A549 (cell line): ENCODE data around the gene RNF166. TPM values are rescaled to one million over a fixed set of nuclear protein-coding genes. Genes with fewer than 3 reads are reported as not detected.

ENCODE experiments used
- ATAC-seq, 2 experiments: fragments of 200-7000 bp in 1 of 2; fragments of >200 bp in 1 of 2; cut with Nextera tagmentation in 1 of 2; cut with Tn5 transposase in 1 of 2; 3 replicates each; pipeline versions ENCODE4 v1.8.0 to v1.9.1; 2018 to 2020; ENCODE audit warnings: mild to moderate bottlenecking in 1 of 2, moderate library complexity in 1 of 2
- CTCF ChIA-PET: fragments of 300-600 bp; sonication (Branson Sonifier 250); formaldehyde crosslinking; extraction: SDS; loops from one replicate; lab custom pipeline; 2021; ENCODE audit warnings: antibody characterized with exemption, inconsistent platforms; lab: Yijun Ruan, JAX
- POLR2A ChIA-PET: fragments of 350-600 bp; formaldehyde crosslinking; extraction: SDS; loops from one replicate; lab custom pipeline; 2021; ENCODE audit warnings: antibody characterized with exemption, inconsistent platforms; lab: Yijun Ruan, JAX
- DNase-seq, 2 experiments: peaks; one replicate each; pipeline versions ENCODE4 v3.0.0 to v3.0.0-alpha.2; 2011 to 2016; ENCODE audit warnings: low read depth in 1 of 2, low spot score in 1 of 2
- FAIRE-seq: peaks from 2 replicates; lab custom pipeline; 2011; peaks lifted over from hg19 to GRCh38; lab: Jason Lieb, UNC
- H3K27ac ChIP-seq, 2 experiments: fragments of >200 bp; sonication (Bioruptor Twin); formaldehyde crosslinking; 3 replicates each; pipeline ENCODE4 v1.5.1; 2016 to 2017
- H3K4me1 ChIP-seq: fragments of >200 bp; sonication (Bioruptor Twin); formaldehyde crosslinking; 3 replicates; pipeline ENCODE4 v1.6.1; 2016
- H3K4me2 ChIP-seq: fragments of >200 bp; sonication (Bioruptor Twin); formaldehyde crosslinking; 3 replicates; pipeline ENCODE4 v1.6.1; 2016
- H3K4me3 ChIP-seq: fragments of >200 bp; sonication (Bioruptor Twin); formaldehyde crosslinking; 3 replicates; pipeline ENCODE4 v1.5.1; 2016
- H3K9me3 ChIP-seq: fragments of >200 bp; sonication (Bioruptor Twin); formaldehyde crosslinking; 3 replicates; pipeline ENCODE4 v1.6.1; 2016
- ATOH8 ChIP-seq: fragments of 250-450 bp; sonication (Bioruptor Pico); IDR thresholded peaks from 2 replicates; pipeline ENCODE4 v1.5.0; 2020; ENCODE audit warnings: low read depth, mild to moderate bottlenecking, moderate library complexity
- BCL3 ChIP-seq: fragments of >200 bp; sonication (Bioruptor Twin); formaldehyde crosslinking; IDR thresholded peaks from 3 replicates; pipeline ENCODE4 v1.6.1; 2016
- CBX2 ChIP-seq: fragments of 200-600 bp; sonication (generic); IDR thresholded peaks from 2 replicates; pipeline ENCODE4 v1.6.1; 2016; ENCODE audit warnings: low read depth, mild to moderate bottlenecking, borderline replicate concordance
- CBX8 ChIP-seq: fragments of 200-600 bp; sonication (generic); IDR thresholded peaks from 2 replicates; pipeline ENCODE4 v1.6.1; 2016
- CEBPB ChIP-seq, 2 experiments: fragments of >200 bp in 1 of 2; sonication (Bioruptor Twin) in 1 of 2; formaldehyde crosslinking in 1 of 2; IDR thresholded peaks; 2 replicates each; pipeline ENCODE4 v1.6.1; 2012 to 2016
- EHMT2 ChIP-seq: fragments of 200-600 bp; sonication (generic); IDR thresholded peaks from 2 replicates; pipeline ENCODE4 v1.6.1; 2016; ENCODE audit warnings: antibody characterized with exemption, low read depth, mild to moderate bottlenecking, moderate library complexity
- ELK1 ChIP-seq: fragments of 150-350 bp; IDR thresholded peaks from 2 replicates; pipeline ENCODE4 v1.6.1; 2014; ENCODE audit warnings: low read depth, mild to moderate bottlenecking, low read length
- ESRRA ChIP-seq: fragments of 150-350 bp; IDR thresholded peaks from 2 replicates; pipeline ENCODE4 v1.6.1; 2014; ENCODE audit warnings: mild to moderate bottlenecking, low read length, borderline replicate concordance
- FOSB ChIP-seq: fragments of 250-450 bp; sonication (Bioruptor Pico); IDR thresholded peaks from 2 replicates; pipeline ENCODE4 v1.5.0; 2020; ENCODE audit warnings: mild to moderate bottlenecking, moderate library complexity
- FOSL2 ChIP-seq, 2 experiments: fragments of 450-650 bp in 1 of 2; fragments of >200 bp in 1 of 2; sonication (Bioruptor Twin) in 1 of 2; formaldehyde crosslinking; IDR thresholded peaks; 2 replicates each; pipeline versions ENCODE4 v1.5.0 to v1.6.1; 2016 to 2020; ENCODE audit warnings: mild to moderate bottlenecking in 1 of 2, moderate library complexity in 1 of 2
- GATA3 ChIP-seq: IDR thresholded peaks from 2 replicates; pipeline ENCODE4 v1.6.1; 2012; ENCODE audit warnings: borderline replicate concordance
- HEYL ChIP-seq: fragments of 250-450 bp; sonication (Bioruptor Pico); IDR thresholded peaks from 2 replicates; pipeline ENCODE4 v1.8.0; 2021; ENCODE audit warnings: mild to moderate bottlenecking, moderate library complexity
- HOXB13 ChIP-seq: fragments of 250-450 bp; sonication (Bioruptor Pico); IDR thresholded peaks from 2 replicates; pipeline ENCODE4 v1.5.0; 2020; ENCODE audit warnings: low read depth, mild to moderate bottlenecking, moderate library complexity
- JUN ChIP-seq, 2 experiments: fragments of >200 bp; sonication (Bioruptor Twin); formaldehyde crosslinking; IDR thresholded peaks; 2 replicates in 1 of 2; 3 replicates in 1 of 2; pipeline ENCODE4 v1.6.1; 2016 to 2017
- KDM5A ChIP-seq: fragments of 200-600 bp; sonication (generic); IDR thresholded peaks from 2 replicates; pipeline ENCODE4 v1.6.1; 2016; ENCODE audit warnings: antibody characterized with exemption, mild to moderate bottlenecking
- NFE2L2 ChIP-seq: fragments of 150-350 bp; conservative IDR thresholded peaks from 2 replicates; pipeline ENCODE4 v1.6.1; 2014; ENCODE audit warnings: low read length
- NR3C1 ChIP-seq: fragments of >200 bp; sonication (Bioruptor Twin); formaldehyde crosslinking; IDR thresholded peaks from 3 replicates; pipeline ENCODE4 v1.6.1; 2017
- POLR2A ChIP-seq: IDR thresholded peaks from 2 replicates; pipeline ENCODE4 v1.6.1; 2012; ENCODE audit warnings: mild to moderate bottlenecking, low read length
- POLR2AphosphoS2 ChIP-seq: conservative IDR thresholded peaks from 2 replicates; pipeline ENCODE4 v1.6.1; 2012; ENCODE audit warnings: low read length, improper control_type of control experiment, inconsistent platforms
- RNF2 ChIP-seq: fragments of 200-600 bp; sonication (generic); IDR thresholded peaks from 2 replicates; pipeline ENCODE4 v1.6.1; 2016; ENCODE audit warnings: low read depth, mild to moderate bottlenecking, antibody characterized with exemption, moderate library complexity, borderline replicate concordance
- SREBF2 ChIP-seq: fragments of 450-650 bp; IDR thresholded peaks from 2 replicates; pipeline ENCODE4 v1.6.1; 2014; ENCODE audit warnings: mild to moderate bottlenecking, moderate library complexity
- USF2 ChIP-seq: fragments of 450-650 bp; IDR thresholded peaks from 2 replicates; pipeline ENCODE4 v1.6.1; 2014; ENCODE audit warnings: antibody characterized with exemption
- ZSCAN20 ChIP-seq: fragments of 250-450 bp; sonication (Bioruptor Pico); IDR thresholded peaks from 2 replicates; pipeline ENCODE4 v1.8.0; 2022; ENCODE audit warnings: mild to moderate bottlenecking, moderate library complexity
- WGBS: methylation state at CpG from one replicate; pipeline ENCODE4 v1.1.6; 2017; ENCODE audit errors: missing lambda C conversion rate; 5-methylcytosine and 5-hydroxymethylcytosine counted together
- polyA plus RNA-seq, 4 experiments: library from polyadenylated mRNA; depleted of rRNA in 3 of 4; stranded (reverse); fragments of >200 nt; fragmentation: RNase III in 1 of 4; extraction: RNeasy Plus Mini Kit Qiagen cat#74134 plus additional on column Dnase treatment in 1 of 4; gene quantifications; 2 replicates in 3 of 4; 3 replicates in 1 of 4; pipeline ENCODE4 v1.2.3, GENCODE V29; 2011 to 2017
- TF ChIP-seq, protein P1 (sequence below): fragments of 200-600 bp; sonication (generic); IDR thresholded peaks from 2 replicates; pipeline ENCODE4 v1.6.1; 2016; ENCODE audit warnings: antibody characterized with exemption, mild to moderate bottlenecking, moderate library complexity

Gene RNF166
- polyA plus RNA-seq, 2 of the 4 experiments (the other 2 are of a cell fraction) = 9.4 to 11.6 TPM

DNA sequence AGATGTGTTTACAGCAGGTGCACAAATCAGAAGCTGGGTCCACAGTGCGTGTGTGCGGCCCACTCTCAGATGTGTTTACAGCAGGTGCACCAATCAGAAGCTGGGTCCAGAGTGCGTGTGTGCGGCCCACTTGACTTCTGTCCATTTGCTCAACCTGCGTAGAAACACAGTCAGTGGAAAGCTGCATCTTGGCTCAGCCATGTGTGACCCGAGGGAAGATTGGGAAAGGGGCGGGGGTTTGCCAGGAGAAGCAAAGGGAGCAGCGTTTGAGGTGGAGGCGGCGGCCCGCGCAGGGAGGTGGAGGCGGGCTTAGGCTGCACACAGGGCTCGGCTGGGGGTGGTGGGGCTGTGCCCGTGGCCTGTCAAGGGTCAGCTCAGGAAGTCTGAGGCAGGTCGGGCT lies 4.3 kb upstream of the RNF166 start:
- TF ChIP-seq RNF2 = no peak
- TF ChIP-seq HEYL (CRISPR knock-in tag) = no peak
- TF ChIP-seq CBX8 = no peak
- TF ChIP-seq ELK1 = no peak
- Histone ChIP-seq H3K9me3 (no peaks in the 10 kb centered on the region), H3K4me3 (no peak overlapping the region), H3K27ac (no peak overlapping the region), H3K4me1 (peaks cover 7% of the 10 kb centered on the region; the same call in 1 of the 3 replicates), H3K4me2 (no peak overlapping the region)
- FAIRE-seq (no peak), ATAC-seq (no peak), DNase-seq (no peak)
- WGBS = 87% methylated on average over 15 of the region's 16 CpGs
- ChIA-PET POLR2A (no interaction called here), CTCF (interaction anchor here (1.2 to 2.1 kb wide), 5 partner anchors 8 to 457 kb away, joined by 3 to 8 read pairs (median 4); partner anchors contain the start of gene PIEZO1)

GRCh38 chr16:88706965-88707826 lies 988 bp upstream of the RNF166 start:
- FAIRE-seq (no peak), ATAC-seq (peak in 1 of 2 experiments; percentile 6; a peak in 1 of 6 replicates), DNase-seq (no peak)
- POLR2A ChIA-PET = interaction anchor here (0.6 to 0.9 kb wide), 3 partner anchors 8 to 464 kb away, joined by 3 read pairs; partner anchors contain the start of gene CDH15
- 32% methylated on average over 17 of the region's 17 CpGs for WGBS
- H3K9me3 ChIP-seq = no peaks in the 10 kb centered on the region
- H3K4me3 ChIP-seq = peak overlapping the region; percentile 75
- peaks cover 14% of the 10 kb centered on the region; the same call in 1 of the 3 replicates for H3K4me1 ChIP-seq
- CTCF ChIA-PET = interaction anchor here (0.7 to 7.6 kb wide), 8 partner anchors 9 to 79 kb away, joined by 3 to 49 read pairs (median 4); no protein-coding TSS in a partner anchor
- TF ChIP-seq POLR2AphosphoS2 (no peak), POLR2A (no peak), ZSCAN20 (no peak), KDM5A (no peak), FOSL2 (IDR thresholded peaks at IDR 0.05) (no peak), FOSL2 (CRISPR knock-in tag; IDR thresholded peaks at IDR 0.05) (no peak), GATA3 (no peak), RNF2 (no peak)
- TF ChIP-seq, protein P1, sequence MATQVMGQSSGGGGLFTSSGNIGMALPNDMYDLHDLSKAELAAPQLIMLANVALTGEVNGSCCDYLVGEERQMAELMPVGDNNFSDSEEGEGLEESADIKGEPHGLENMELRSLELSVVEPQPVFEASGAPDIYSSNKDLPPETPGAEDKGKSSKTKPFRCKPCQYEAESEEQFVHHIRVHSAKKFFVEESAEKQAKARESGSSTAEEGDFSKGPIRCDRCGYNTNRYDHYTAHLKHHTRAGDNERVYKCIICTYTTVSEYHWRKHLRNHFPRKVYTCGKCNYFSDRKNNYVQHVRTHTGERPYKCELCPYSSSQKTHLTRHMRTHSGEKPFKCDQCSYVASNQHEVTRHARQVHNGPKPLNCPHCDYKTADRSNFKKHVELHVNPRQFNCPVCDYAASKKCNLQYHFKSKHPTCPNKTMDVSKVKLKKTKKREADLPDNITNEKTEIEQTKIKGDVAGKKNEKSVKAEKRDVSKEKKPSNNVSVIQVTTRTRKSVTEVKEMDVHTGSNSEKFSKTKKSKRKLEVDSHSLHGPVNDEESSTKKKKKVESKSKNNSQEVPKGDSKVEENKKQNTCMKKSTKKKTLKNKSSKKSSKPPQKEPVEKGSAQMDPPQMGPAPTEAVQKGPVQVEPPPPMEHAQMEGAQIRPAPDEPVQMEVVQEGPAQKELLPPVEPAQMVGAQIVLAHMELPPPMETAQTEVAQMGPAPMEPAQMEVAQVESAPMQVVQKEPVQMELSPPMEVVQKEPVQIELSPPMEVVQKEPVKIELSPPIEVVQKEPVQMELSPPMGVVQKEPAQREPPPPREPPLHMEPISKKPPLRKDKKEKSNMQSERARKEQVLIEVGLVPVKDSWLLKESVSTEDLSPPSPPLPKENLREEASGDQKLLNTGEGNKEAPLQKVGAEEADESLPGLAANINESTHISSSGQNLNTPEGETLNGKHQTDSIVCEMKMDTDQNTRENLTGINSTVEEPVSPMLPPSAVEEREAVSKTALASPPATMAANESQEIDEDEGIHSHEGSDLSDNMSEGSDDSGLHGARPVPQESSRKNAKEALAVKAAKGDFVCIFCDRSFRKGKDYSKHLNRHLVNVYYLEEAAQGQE = no peak
- H3K4me2 ChIP-seq = peak overlapping the region; percentile 84
- peak overlapping the region; percentile 82 to 93 for H3K27ac ChIP-seq

GRCh38 chr16:88705801-88706228 lies 393 bp downstream of the RNF166 start:
- CTCF ChIA-PET = interaction anchor here (0.9 to 7.6 kb wide), 4 partner anchors 18 to 37 kb away, joined by 4 to 49 read pairs (median 4); no protein-coding TSS in a partner anchor

More at GRCh38 chr16:88705801-88706228, 393 bp downstream of the RNF166 start:
- DNase-seq = no peak
- peak overlapping the region; percentile 84 for H3K4me2 ChIP-seq
- WGBS = under 1% methylated on average over 17 of the region's 57 CpGs
- TF ChIP-seq ESRRA (no peak), USF2 (no peak), FOSB (CRISPR knock-in tag) (no peak), CEBPB (IDR thresholded peaks at IDR 0.05) (no peak), EHMT2 (no peak), HOXB13 (CRISPR knock-in tag) (no peak), NR3C1 (no peak), ATOH8 (CRISPR knock-in tag) (no peak), BCL3 (no peak), SREBF2 (no peak), JUN (IDR thresholded peaks at IDR 0.05) (no peak), CBX2 (no peak), NFE2L2 (no peak)
- H3K9me3 ChIP-seq = no peaks in the 10 kb centered on the region
- ATAC-seq = peak; percentile 2 to 16; a peak in 4 of 6 replicates
- peak overlapping the region; percentile 75 for H3K4me3 ChIP-seq
- peaks cover 14% of the 10 kb centered on the region; the same call in 1 of the 3 replicates for H3K4me1 ChIP-seq
- peak overlapping the region; percentile 82 to 93 for H3K27ac ChIP-seq
- FAIRE-seq = no peak
- POLR2A ChIA-PET = no interaction called here
